ENCODE results near the gene KPNA5. TPM values are rescaled to one million over a fixed set of nuclear protein-coding genes. Genes with fewer than 3 reads are reported as not detected.

Gene KPNA5
- total RNA-seq, 1 experiment from 2014 or later, result 10.5 TPM

GRCh38 chr6:116676021-116676420, 5.0 kb upstream of the KPNA5 start:
- H2BK15ac ChIP-seq (ENCODE audit: low read depth, low read length), result no peak overlapping the region
- no peak overlapping the region for H2BK12ac ChIP-seq (ENCODE audit: insufficient read length, low read depth, low read length)
- no peak overlapping the region for H2AK5ac ChIP-seq (ENCODE audit: insufficient read length, low read length)
- no peaks in the 10 kb centered on the region for H3K23me2 ChIP-seq (ENCODE audit: insufficient read length, low read depth, low read length, poor library complexity, severe bottlenecking)
- H2BK20ac ChIP-seq (ENCODE audit: low read depth, low read length, poor library complexity, severe bottlenecking), result no peak overlapping the region
- no peaks in the 10 kb centered on the region; the same call in 1 of the 2 replicates for H3K27me3 Mint-ChIP-seq (ENCODE audit: low read depth)
- no peak overlapping the region for H4K5ac ChIP-seq (ENCODE audit: insufficient read length, low read depth, low read length)
- no peaks in the 10 kb centered on the region for H3K9me3 ChIP-seq (ENCODE audit: control insufficient read depth, low read depth, low read length)
- H3K4ac ChIP-seq (ENCODE audit: low read depth, low read length), result no peak overlapping the region
- H4K8ac ChIP-seq (replicated peaks; ENCODE audit: insufficient read length, low read depth, low read length), result no peak overlapping the region
- no peaks in the 10 kb centered on the region for H3K79me2 ChIP-seq (ENCODE audit: insufficient read depth, low read length)
- H3K27ac ChIP-seq (ENCODE audit: insufficient read length, low read depth, low read length), result no peak overlapping the region
- no peak overlapping the region for H3K4me2 ChIP-seq (ENCODE audit: insufficient read depth, insufficient read length, low read length)
- H3T11ph ChIP-seq (ENCODE audit: low read length), result no peak overlapping the region
- H3K79me1 ChIP-seq (ENCODE audit: insufficient read depth, low read depth, low read length, poor library complexity, severe bottlenecking), result no peaks in the 10 kb centered on the region
- no peaks in the 10 kb centered on the region for H3K27me3 ChIP-seq (ENCODE audit: insufficient read depth, low read length)
- no peak overlapping the region for H2BK5ac ChIP-seq (ENCODE audit: insufficient read length, low read length)
- H3K18ac ChIP-seq (ENCODE audit: insufficient read length, low read depth, low read length), result no peak overlapping the region
- H3K4me1 ChIP-seq (ENCODE audit: insufficient read depth, low read length), result no peaks in the 10 kb centered on the region
- H3K9me3 Mint-ChIP-seq, result no peaks in the 10 kb centered on the region
- no peak overlapping the region for H2BK120ac ChIP-seq (ENCODE audit: low read depth, low read length, poor library complexity, severe bottlenecking)
- no peaks in the 10 kb centered on the region for H4K20me1 ChIP-seq (ENCODE audit: control insufficient read depth, insufficient read depth, insufficient read length)
- DNase-seq, result no peak
- H3K56ac ChIP-seq (ENCODE audit: insufficient read length, low read depth, low read length), result no peak overlapping the region
- H3K36me3 Mint-ChIP-seq (ENCODE audit: insufficient read depth in 1 of 3, low read depth in 3 of 3), result no peaks in the 10 kb centered on the region
- H3K14ac ChIP-seq (ENCODE audit: insufficient read depth, low read length), result no peak overlapping the region
- H3K23ac ChIP-seq (ENCODE audit: insufficient read length, low read depth, low read length), result no peak overlapping the region
- H3K4me1 Mint-ChIP-seq, result no peaks in the 10 kb centered on the region
- WGBS (ENCODE audit: extremely low coverage, insufficient read length, low lambda C conversion rate), result no CpG with 5 or more reads among the region's 1 CpG
- no peak overlapping the region for H3K4me3 Mint-ChIP-seq
- H3K9ac ChIP-seq (ENCODE audit: extremely low read depth, insufficient read length, low read length), result no peak overlapping the region
- H2AFZ ChIP-seq (ENCODE audit: low read length), result no peak overlapping the region
- TF ChIP-seq, protein P1, sequence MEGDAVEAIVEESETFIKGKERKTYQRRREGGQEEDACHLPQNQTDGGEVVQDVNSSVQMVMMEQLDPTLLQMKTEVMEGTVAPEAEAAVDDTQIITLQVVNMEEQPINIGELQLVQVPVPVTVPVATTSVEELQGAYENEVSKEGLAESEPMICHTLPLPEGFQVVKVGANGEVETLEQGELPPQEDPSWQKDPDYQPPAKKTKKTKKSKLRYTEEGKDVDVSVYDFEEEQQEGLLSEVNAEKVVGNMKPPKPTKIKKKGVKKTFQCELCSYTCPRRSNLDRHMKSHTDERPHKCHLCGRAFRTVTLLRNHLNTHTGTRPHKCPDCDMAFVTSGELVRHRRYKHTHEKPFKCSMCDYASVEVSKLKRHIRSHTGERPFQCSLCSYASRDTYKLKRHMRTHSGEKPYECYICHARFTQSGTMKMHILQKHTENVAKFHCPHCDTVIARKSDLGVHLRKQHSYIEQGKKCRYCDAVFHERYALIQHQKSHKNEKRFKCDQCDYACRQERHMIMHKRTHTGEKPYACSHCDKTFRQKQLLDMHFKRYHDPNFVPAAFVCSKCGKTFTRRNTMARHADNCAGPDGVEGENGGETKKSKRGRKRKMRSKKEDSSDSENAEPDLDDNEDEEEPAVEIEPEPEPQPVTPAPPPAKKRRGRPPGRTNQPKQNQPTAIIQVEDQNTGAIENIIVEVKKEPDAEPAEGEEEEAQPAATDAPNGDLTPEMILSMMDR (conservative IDR thresholded peaks at IDR 0.05), result no peak
- H3K27ac Mint-ChIP-seq, result no peak overlapping the region
- H4K91ac ChIP-seq (ENCODE audit: insufficient read length, low read depth, low read length), result no peak overlapping the region

Measured in H9 (cell line).